Measurements from ENCODE around the gene FCRLA.

The FCRLA gene

GRCh38 chr1:161705537-161705936 lies 1.5 kb upstream of the FCRLA start:
- H3K79me2 ChIP-seq (ENCODE audit: low read length) = no peaks in the 10 kb centered on the region
- no peak overlapping the region for H2AFZ ChIP-seq (ENCODE audit: low read length)
- no peak for TF ChIP-seq CTCF (IDR thresholded peaks at IDR 0.05; ENCODE audit: low read length)
- TF ChIP-seq EZH2phosphoT487 (IDR thresholded peaks at IDR 0.05; ENCODE audit: low read length) = no peak
- no peak for TF ChIP-seq EZH2 (optimal IDR thresholded peaks at IDR 0.05; ENCODE audit: low read depth, low read length)
- H3K4me1 ChIP-seq (ENCODE audit: low read length) = peaks cover 23% of the 10 kb centered on the region
- no peaks in the 10 kb centered on the region for H4K20me1 ChIP-seq (ENCODE audit: insufficient read depth, low read length)
- no peak for DNase-seq
- H3K36me3 ChIP-seq (replicated peaks; ENCODE audit: insufficient read depth, low read length) = no peaks in the 10 kb centered on the region
- no peaks in the 10 kb centered on the region for H3K27me3 ChIP-seq (replicated peaks; ENCODE audit: insufficient read depth, low read length)
- H3K9ac ChIP-seq (ENCODE audit: low read length) = no peak overlapping the region
- no peaks in the 10 kb centered on the region for H3K9me3 ChIP-seq (replicated peaks; ENCODE audit: insufficient read depth, low read length)
- H3F3A ChIP-seq (ENCODE audit: insufficient read depth, low read length) = peaks cover 8% of the 10 kb centered on the region; the same call in 1 of the 2 replicates
- H3K4me3 ChIP-seq (ENCODE audit: low read length) = no peak overlapping the region
- H3K4me2 ChIP-seq (ENCODE audit: low read depth, low read length) = no peak overlapping the region
- no peaks in the 10 kb centered on the region for H3K9me2 ChIP-seq (replicated peaks; ENCODE audit: insufficient read depth, low read length)
- H3K27ac ChIP-seq (ENCODE audit: low read length) = no peak overlapping the region

GRCh38 chr1:161706113-161706481 lies 932 bp upstream of the FCRLA start:
- DNase-seq = no peak
- Histone ChIP-seq H3K4me3 (ENCODE audit: low read length) (no peak overlapping the region), H3K79me2 (ENCODE audit: low read length) (no peaks in the 10 kb centered on the region), H3F3A (ENCODE audit: insufficient read depth, low read length) (peaks cover 8% of the 10 kb centered on the region; the same call in 1 of the 2 replicates), H3K27me3 (replicated peaks; ENCODE audit: insufficient read depth, low read length) (no peaks in the 10 kb centered on the region), H3K36me3 (replicated peaks; ENCODE audit: insufficient read depth, low read length) (no peaks in the 10 kb centered on the region), H4K20me1 (ENCODE audit: insufficient read depth, low read length) (no peaks in the 10 kb centered on the region), H3K4me2 (ENCODE audit: low read depth, low read length) (peak overlapping the region; percentile 54), H2AFZ (ENCODE audit: low read length) (peak overlapping the region; percentile 34; the same call in 1 of the 2 replicates), H3K9me2 (replicated peaks; ENCODE audit: insufficient read depth, low read length) (no peaks in the 10 kb centered on the region), H3K9ac (ENCODE audit: low read length) (no peak overlapping the region), H3K9me3 (replicated peaks; ENCODE audit: insufficient read depth, low read length) (no peaks in the 10 kb centered on the region), H3K4me1 (ENCODE audit: low read length) (peaks cover 23% of the 10 kb centered on the region), H3K27ac (ENCODE audit: low read length) (peak overlapping the region; percentile 70; the same call in 1 of the 2 replicates)
- no peak for TF ChIP-seq EZH2 (optimal IDR thresholded peaks at IDR 0.05; ENCODE audit: low read depth, low read length)
- TF ChIP-seq CTCF (IDR thresholded peaks at IDR 0.05; ENCODE audit: low read length) = no peak
- TF ChIP-seq EZH2phosphoT487 (IDR thresholded peaks at IDR 0.05; ENCODE audit: low read length) = no peak

- Histone ChIP-seq H3F3A (ENCODE audit: insufficient read depth, low read length) (peaks cover 8% of the 10 kb centered on the region; the same call in 1 of the 2 replicates), H4K20me1 (ENCODE audit: insufficient read depth, low read length) (no peaks in the 10 kb centered on the region), H3K79me2 (ENCODE audit: low read length) (no peaks in the 10 kb centered on the region), H3K27ac (ENCODE audit: low read length) (peak overlapping the region; percentile 70; the same call in 1 of the 2 replicates), H2AFZ (ENCODE audit: low read length) (no peak overlapping the region; the same call in 1 of the 2 replicates), H3K27me3 (replicated peaks; ENCODE audit: insufficient read depth, low read length) (no peaks in the 10 kb centered on the region), H3K9me2 (replicated peaks; ENCODE audit: insufficient read depth, low read length) (no peaks in the 10 kb centered on the region), H3K36me3 (replicated peaks; ENCODE audit: insufficient read depth, low read length) (no peaks in the 10 kb centered on the region), H3K4me3 (ENCODE audit: low read length) (no peak overlapping the region), H3K4me2 (ENCODE audit: low read depth, low read length) (peak overlapping the region; percentile 54; the same call in 1 of the 2 replicates), H3K9me3 (replicated peaks; ENCODE audit: insufficient read depth, low read length) (no peaks in the 10 kb centered on the region), H3K9ac (ENCODE audit: low read length) (no peak overlapping the region), H3K4me1 (ENCODE audit: low read length) (peaks cover 23% of the 10 kb centered on the region)
- DNase-seq = no peak
- no peak for TF ChIP-seq EZH2phosphoT487 (IDR thresholded peaks at IDR 0.05; ENCODE audit: low read length)
- no peak for TF ChIP-seq CTCF (IDR thresholded peaks at IDR 0.05; ENCODE audit: low read length)
- no peak for TF ChIP-seq EZH2 (optimal IDR thresholded peaks at IDR 0.05; ENCODE audit: low read depth, low read length)
These were observed 474 bp downstream of the FCRLA start for GRCh38 chr1:161707503-161707902.
